GM12878 (cell line): ENCODE data around the gene KATNB1. TPM values are rescaled to one million over a fixed set of nuclear protein-coding genes. Genes with fewer than 3 reads are reported as not detected.

ENCODE experiments used
- ATAC-seq: fragments of 200-7000 bp; cut with Tn5 transposase; 3 replicates; pipeline ENCODE4 v1.9.1; 2020; ENCODE audit warnings: mild to moderate bottlenecking, moderate library complexity
- BruUV-seq: library from RNA; stranded (reverse); fragments of 400-500 nt; replicated peaks from 2 replicates; lab custom pipeline; 2021; lab: Mats Ljungman, UMichigan
- CTCF ChIA-PET: fragments of 300-600 bp; sonication (Branson Sonifier 250); formaldehyde crosslinking; extraction: SDS; loops from one replicate; lab custom pipeline; 2021; ENCODE audit warnings: inconsistent platforms; lab: Yijun Ruan, JAX
- POLR2A ChIA-PET: fragments of 350-600 bp; formaldehyde crosslinking; extraction: SDS; loops from one replicate; lab custom pipeline; 2021; ENCODE audit warnings: inconsistent platforms; lab: Charles Lee
- RAD21 ChIA-PET: fragments of 300-600 bp; sonication (Branson Sonifier 250); formaldehyde crosslinking; loops from one replicate; lab custom pipeline; 2023; ENCODE audit warnings: antibody characterized with exemption; ENCODE audit not compliant: unreplicated experiment; lab: Charles Lee
- SMC1A ChIA-PET: fragments of 300-600 bp; sonication (Branson Sonifier 250); formaldehyde crosslinking; loops from one replicate; lab custom pipeline; 2023; ENCODE audit not compliant: unreplicated experiment, uncharacterized antibody; lab: Charles Lee
- DNase-seq: peaks from one replicate; pipeline ENCODE4 v3.0.0-alpha.2; 2011; ENCODE audit warnings: low read depth, low spot score
- FAIRE-seq: peaks from 3 replicates; lab custom pipeline; 2011; peaks lifted over from hg19 to GRCh38; lab: Jason Lieb, UNC
- H2AFZ ChIP-seq: 2 replicates; pipeline ENCODE4 v1.6.0; 2011; ENCODE audit warnings: low read depth, low read length, control low read depth; ENCODE audit not compliant: control insufficient read depth
- H3K27ac ChIP-seq: 2 replicates; pipeline ENCODE4 v1.5.1; 2011; ENCODE audit warnings: control low read depth; ENCODE audit not compliant: control insufficient read depth, insufficient read depth
- H3K27me3 ChIP-seq, 2 experiments: replicated peaks in 1 of 2; 2 replicates each; pipeline versions ENCODE4 v1.6.0 to v1.6.1; 2011; ENCODE audit warnings: low read length in 1 of 2; ENCODE audit not compliant: control insufficient read depth in 2 of 2, insufficient read depth in 2 of 2
- H3K36me3 ChIP-seq, 2 experiments: 2 replicates each; pipeline ENCODE4 v1.5.1; 2011; ENCODE audit warnings: low read length in 1 of 2; ENCODE audit not compliant: control insufficient read depth in 2 of 2, insufficient read depth in 2 of 2
- H3K4me1 ChIP-seq: 2 replicates; pipeline ENCODE4 v1.6.1; 2011; ENCODE audit warnings: mild to moderate bottlenecking, low read length, moderate library complexity, mixed read lengths; ENCODE audit not compliant: control insufficient read depth, insufficient read depth
- H3K4me2 ChIP-seq: 2 replicates; pipeline ENCODE4 v1.6.0; 2011; ENCODE audit warnings: control low read depth; ENCODE audit not compliant: control insufficient read depth, insufficient read depth
- H3K4me3 ChIP-seq: fragments of 200-600 bp; sonication (generic); 2 replicates; pipeline ENCODE4 v1.5.1; 2016
- H3K79me2 ChIP-seq: 2 replicates; pipeline ENCODE4 v1.6.0; 2011; ENCODE audit warnings: low read length; ENCODE audit not compliant: control insufficient read depth, insufficient read depth
- H3K9ac ChIP-seq: 2 replicates; pipeline ENCODE4 v1.8.0; 2011; ENCODE audit warnings: low read length, control low read depth, mixed read lengths; ENCODE audit not compliant: control insufficient read depth, insufficient read depth
- H3K9me3 ChIP-seq: replicated peaks from 3 replicates; pipeline ENCODE4 v1.5.1; 2011; ENCODE audit warnings: mild to moderate bottlenecking, low read length; ENCODE audit not compliant: control insufficient read depth, insufficient read depth
- H4K20me1 ChIP-seq: 2 replicates; pipeline ENCODE4 v1.6.0; 2011; ENCODE audit not compliant: control insufficient read depth, insufficient read depth
- CHD2 ChIP-seq: IDR thresholded peaks from 2 replicates; pipeline ENCODE4 v1.6.1; 2011; ENCODE audit warnings: low read depth, low read length, improper control_type of control experiment, borderline replicate concordance
- ESRRA ChIP-seq: IDR thresholded peaks from 2 replicates; pipeline ENCODE4 v1.6.1; 2012; ENCODE audit warnings: mild to moderate bottlenecking, low read length, improper control_type of control experiment
- ETV6 ChIP-seq, 2 experiments: fragments of 450-650 bp in 1 of 2; IDR thresholded peaks in 1 of 2; conservative IDR thresholded peaks in 1 of 2; 2 replicates each; pipeline ENCODE4 v1.6.1; 2014; ENCODE audit warnings: antibody characterized with exemption in 1 of 2, borderline replicate concordance in 1 of 2, low read depth in 1 of 2, mild to moderate bottlenecking in 1 of 2, moderate library complexity in 1 of 2
- HDGF ChIP-seq: fragments of 450-650 bp; IDR thresholded peaks from 2 replicates; pipeline ENCODE4 v1.6.1; 2016; ENCODE audit warnings: antibody characterized with exemption
- LARP7 ChIP-seq: fragments of 450-650 bp; IDR thresholded peaks from 2 replicates; pipeline ENCODE4 v1.6.1; 2017; ENCODE audit warnings: mild to moderate bottlenecking
- PAX8 ChIP-seq: fragments of 450-650 bp; IDR thresholded peaks from 2 replicates; pipeline ENCODE4 v1.6.1; 2017; ENCODE audit warnings: mild to moderate bottlenecking, moderate library complexity
- SMC3 ChIP-seq: IDR thresholded peaks from 2 replicates; pipeline ENCODE4 v1.6.1; 2011; ENCODE audit warnings: low read length, improper control_type of control experiment, borderline replicate concordance
- TCF12 ChIP-seq: IDR thresholded peaks from 2 replicates; pipeline ENCODE4 v1.6.1; 2011; ENCODE audit warnings: low read depth, mild to moderate bottlenecking, low read length
- WGBS: methylation state at CpG from one replicate; pipeline ENCODE4 v1.1.6; 2016; ENCODE audit warnings: low lambda C conversion rate; ENCODE audit not compliant: insufficient replicate concordance, insufficient coverage; ENCODE audit errors: missing lambda C conversion rate; 5-methylcytosine and 5-hydroxymethylcytosine counted together
- in situ Hi-C: fragments of 300-500 bp; cut with MboI; formaldehyde crosslinking; loops from 9 replicates; pipeline ENCODE4 v1.14.3; 2018; ENCODE audit warnings: mixed read lengths
- intact Hi-C: fragments of 100-400 bp; cut with micrococcal nuclease; formaldehyde crosslinking; loops from one replicate; pipeline ENCODE4 v1.14.2; 2022; ENCODE audit not compliant: unreplicated experiment
- polyA plus RNA-seq, 11 experiments: library from polyadenylated mRNA; depleted of rRNA in 4 of 11; unstranded in 6 of 11; stranded (reverse) in 5 of 11; fragments of >200 nt; fragmentation: Nextera tagmentation in 4 of 11; fragmentation: Illumina TruSeq in 1 of 11; extraction: Ambion mirVana in 4 of 11; extraction: Trizol in 1 of 11; gene quantifications; 1 replicate in 1 of 11; 2 replicates in 10 of 11; pipeline versions ENCODE4 v1.2.1 to v1.2.3, GENCODE V29; 2011 to 2016; ENCODE audit warnings: inconsistent platforms in 2 of 11, missing spikeins in 2 of 11, low read depth in 1 of 11
- total RNA-seq, 4 experiments: library from RNA; depleted of rRNA in 3 of 4; stranded (reverse); fragments of >200 nt in 3 of 4; fragmentation: Illumina TruSeq in 1 of 4; extraction: Trizol in 1 of 4; gene quantifications; 2 replicates each; pipeline versions ENCODE4 v1.2.1 to v1.2.3, GENCODE V29; 2013 to 2021
- TF ChIP-seq, protein P1 (sequence below): fragments of 450-650 bp; formaldehyde crosslinking; IDR thresholded peaks from 2 replicates; pipeline ENCODE4 v1.4.0; 2020; ENCODE audit warnings: mild to moderate bottlenecking, moderate library complexity
- TF ChIP-seq, protein P2 (sequence below): IDR thresholded peaks from 2 replicates; pipeline ENCODE4 v1.6.1; 2012; ENCODE audit warnings: low read depth, low read length, improper control_type of control experiment
- TF ChIP-seq, protein P3 (sequence below): fragments of 450-650 bp; IDR thresholded peaks from 2 replicates; pipeline ENCODE4 v1.6.1; 2017; ENCODE audit warnings: mild to moderate bottlenecking, moderate library complexity
- TF ChIP-seq, protein P4 (sequence below): fragments of 150-350 bp; IDR thresholded peaks from 2 replicates; pipeline ENCODE4 v1.6.1; 2016; ENCODE audit warnings: low read depth, low read length

The KATNB1 gene
- total and polyA plus RNA-seq, 10 of the 15 experiments (the other 5 are each of a cell fraction or from before 2014, with no cell fraction given), result 0.71 to 46.5 (median 19.5) TPM

DNA sequence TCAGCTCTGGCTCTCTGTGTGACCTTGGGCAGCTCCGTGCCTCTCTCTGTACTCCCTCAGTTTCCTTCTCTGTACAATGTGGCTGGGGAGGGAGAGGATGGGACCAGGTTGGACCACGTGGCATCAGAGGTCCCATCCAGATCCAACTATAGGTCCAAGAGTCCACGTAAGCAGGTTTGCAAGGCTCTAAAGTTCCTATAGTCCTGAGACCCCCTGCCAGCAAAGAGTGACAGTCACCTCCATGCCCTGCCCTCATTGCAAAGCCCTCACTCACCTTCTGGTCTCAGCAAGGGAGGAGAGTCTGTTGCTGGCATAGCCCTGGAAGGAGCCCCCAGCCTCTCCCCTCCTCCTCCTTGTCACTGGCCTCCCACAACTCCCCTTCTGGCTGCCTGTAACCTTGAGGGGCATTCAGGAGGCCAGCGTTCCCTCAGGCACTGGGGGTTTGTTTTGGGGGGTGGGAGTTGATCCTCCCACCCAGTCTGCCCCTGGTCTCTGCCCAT lies 47.0 kb upstream of the KATNB1 start:
- ChIA-PET CTCF (no interaction called here), SMC1A (no interaction called here), RAD21 (interaction anchor here (0.9 to 1.4 kb wide), 2 partner anchors 47 to 80 kb away, joined by 3 read pairs; partner anchors contain the start of gene KATNB1), POLR2A (interaction anchor here (2.6 kb wide), 1 partner anchor 47 kb away, joined by 10 read pairs; the partner anchor contains the start of gene KATNB1)
- Histone ChIP-seq H2AFZ (no peak overlapping the region), H3K27ac (no peak overlapping the region), H3K4me2 (no peak overlapping the region), H3K9me3 (no peaks in the 10 kb centered on the region), H4K20me1 (no peaks in the 10 kb centered on the region), H3K36me3 (no peaks in the 10 kb centered on the region), H3K4me3 (no peak overlapping the region), H3K9ac (no peak overlapping the region), H3K79me2 (no peaks in the 10 kb centered on the region), H3K27me3 (no peaks in the 10 kb centered on the region), H3K4me1 (peaks cover 17% of the 10 kb centered on the region)
- FAIRE-seq, result no peak
- no peak for ATAC-seq
- WGBS, result 49% methylated on average over 4 of the region's 4 CpGs
- intact Hi-C loops (no loop called here), in situ Hi-C loops (no loop called here)
- no peak for DNase-seq
- no TSS peak for BruUV-seq
- no peak for TF ChIP-seq CHD2
- TF ChIP-seq, protein P1, sequence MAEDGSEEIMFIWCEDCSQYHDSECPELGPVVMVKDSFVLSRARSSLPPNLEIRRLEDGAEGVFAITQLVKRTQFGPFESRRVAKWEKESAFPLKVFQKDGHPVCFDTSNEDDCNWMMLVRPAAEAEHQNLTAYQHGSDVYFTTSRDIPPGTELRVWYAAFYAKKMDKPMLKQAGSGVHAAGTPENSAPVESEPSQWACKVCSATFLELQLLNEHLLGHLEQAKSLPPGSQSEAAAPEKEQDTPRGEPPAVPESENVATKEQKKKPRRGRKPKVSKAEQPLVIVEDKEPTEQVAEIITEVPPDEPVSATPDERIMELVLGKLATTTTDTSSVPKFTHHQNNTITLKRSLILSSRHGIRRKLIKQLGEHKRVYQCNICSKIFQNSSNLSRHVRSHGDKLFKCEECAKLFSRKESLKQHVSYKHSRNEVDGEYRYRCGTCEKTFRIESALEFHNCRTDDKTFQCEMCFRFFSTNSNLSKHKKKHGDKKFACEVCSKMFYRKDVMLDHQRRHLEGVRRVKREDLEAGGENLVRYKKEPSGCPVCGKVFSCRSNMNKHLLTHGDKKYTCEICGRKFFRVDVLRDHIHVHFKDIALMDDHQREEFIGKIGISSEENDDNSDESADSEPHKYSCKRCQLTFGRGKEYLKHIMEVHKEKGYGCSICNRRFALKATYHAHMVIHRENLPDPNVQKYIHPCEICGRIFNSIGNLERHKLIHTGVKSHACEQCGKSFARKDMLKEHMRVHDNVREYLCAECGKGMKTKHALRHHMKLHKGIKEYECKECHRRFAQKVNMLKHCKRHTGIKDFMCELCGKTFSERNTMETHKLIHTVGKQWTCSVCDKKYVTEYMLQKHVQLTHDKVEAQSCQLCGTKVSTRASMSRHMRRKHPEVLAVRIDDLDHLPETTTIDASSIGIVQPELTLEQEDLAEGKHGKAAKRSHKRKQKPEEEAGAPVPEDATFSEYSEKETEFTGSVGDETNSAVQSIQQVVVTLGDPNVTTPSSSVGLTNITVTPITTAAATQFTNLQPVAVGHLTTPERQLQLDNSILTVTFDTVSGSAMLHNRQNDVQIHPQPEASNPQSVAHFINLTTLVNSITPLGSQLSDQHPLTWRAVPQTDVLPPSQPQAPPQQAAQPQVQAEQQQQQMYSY (CRISPR knock-in tag), result no peak
- no peak for TF ChIP-seq SMC3
- TF ChIP-seq, protein P2, sequence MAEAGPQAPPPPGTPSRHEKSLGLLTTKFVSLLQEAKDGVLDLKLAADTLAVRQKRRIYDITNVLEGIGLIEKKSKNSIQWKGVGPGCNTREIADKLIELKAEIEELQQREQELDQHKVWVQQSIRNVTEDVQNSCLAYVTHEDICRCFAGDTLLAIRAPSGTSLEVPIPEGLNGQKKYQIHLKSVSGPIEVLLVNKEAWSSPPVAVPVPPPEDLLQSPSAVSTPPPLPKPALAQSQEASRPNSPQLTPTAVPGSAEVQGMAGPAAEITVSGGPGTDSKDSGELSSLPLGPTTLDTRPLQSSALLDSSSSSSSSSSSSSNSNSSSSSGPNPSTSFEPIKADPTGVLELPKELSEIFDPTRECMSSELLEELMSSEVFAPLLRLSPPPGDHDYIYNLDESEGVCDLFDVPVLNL, result no peak
- no peak for TF ChIP-seq HDGF
- TF ChIP-seq, protein P3, sequence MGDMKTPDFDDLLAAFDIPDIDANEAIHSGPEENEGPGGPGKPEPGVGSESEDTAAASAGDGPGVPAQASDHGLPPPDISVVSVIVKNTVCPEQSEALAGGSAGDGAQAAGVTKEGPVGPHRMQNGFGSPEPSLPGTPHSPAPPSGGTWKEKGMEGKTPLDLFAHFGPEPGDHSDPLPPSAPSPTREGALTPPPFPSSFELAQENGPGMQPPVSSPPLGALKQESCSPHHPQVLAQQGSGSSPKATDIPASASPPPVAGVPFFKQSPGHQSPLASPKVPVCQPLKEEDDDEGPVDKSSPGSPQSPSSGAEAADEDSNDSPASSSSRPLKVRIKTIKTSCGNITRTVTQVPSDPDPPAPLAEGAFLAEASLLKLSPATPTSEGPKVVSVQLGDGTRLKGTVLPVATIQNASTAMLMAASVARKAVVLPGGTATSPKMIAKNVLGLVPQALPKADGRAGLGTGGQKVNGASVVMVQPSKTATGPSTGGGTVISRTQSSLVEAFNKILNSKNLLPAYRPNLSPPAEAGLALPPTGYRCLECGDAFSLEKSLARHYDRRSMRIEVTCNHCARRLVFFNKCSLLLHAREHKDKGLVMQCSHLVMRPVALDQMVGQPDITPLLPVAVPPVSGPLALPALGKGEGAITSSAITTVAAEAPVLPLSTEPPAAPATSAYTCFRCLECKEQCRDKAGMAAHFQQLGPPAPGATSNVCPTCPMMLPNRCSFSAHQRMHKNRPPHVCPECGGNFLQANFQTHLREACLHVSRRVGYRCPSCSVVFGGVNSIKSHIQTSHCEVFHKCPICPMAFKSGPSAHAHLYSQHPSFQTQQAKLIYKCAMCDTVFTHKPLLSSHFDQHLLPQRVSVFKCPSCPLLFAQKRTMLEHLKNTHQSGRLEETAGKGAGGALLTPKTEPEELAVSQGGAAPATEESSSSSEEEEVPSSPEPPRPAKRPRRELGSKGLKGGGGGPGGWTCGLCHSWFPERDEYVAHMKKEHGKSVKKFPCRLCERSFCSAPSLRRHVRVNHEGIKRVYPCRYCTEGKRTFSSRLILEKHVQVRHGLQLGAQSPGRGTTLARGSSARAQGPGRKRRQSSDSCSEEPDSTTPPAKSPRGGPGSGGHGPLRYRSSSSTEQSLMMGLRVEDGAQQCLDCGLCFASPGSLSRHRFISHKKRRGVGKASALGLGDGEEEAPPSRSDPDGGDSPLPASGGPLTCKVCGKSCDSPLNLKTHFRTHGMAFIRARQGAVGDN, result no peak
- no peak for TF ChIP-seq ESRRA
- TF ChIP-seq ETV6 (conservative IDR thresholded peaks at IDR 0.05 in 1 of 2, IDR thresholded peaks at IDR 0.05 in 1 of 2; ENCODE audit: borderline replicate concordance in 1 of 2, low read depth in 1 of 2), result no peak
- TF ChIP-seq, protein P4, sequence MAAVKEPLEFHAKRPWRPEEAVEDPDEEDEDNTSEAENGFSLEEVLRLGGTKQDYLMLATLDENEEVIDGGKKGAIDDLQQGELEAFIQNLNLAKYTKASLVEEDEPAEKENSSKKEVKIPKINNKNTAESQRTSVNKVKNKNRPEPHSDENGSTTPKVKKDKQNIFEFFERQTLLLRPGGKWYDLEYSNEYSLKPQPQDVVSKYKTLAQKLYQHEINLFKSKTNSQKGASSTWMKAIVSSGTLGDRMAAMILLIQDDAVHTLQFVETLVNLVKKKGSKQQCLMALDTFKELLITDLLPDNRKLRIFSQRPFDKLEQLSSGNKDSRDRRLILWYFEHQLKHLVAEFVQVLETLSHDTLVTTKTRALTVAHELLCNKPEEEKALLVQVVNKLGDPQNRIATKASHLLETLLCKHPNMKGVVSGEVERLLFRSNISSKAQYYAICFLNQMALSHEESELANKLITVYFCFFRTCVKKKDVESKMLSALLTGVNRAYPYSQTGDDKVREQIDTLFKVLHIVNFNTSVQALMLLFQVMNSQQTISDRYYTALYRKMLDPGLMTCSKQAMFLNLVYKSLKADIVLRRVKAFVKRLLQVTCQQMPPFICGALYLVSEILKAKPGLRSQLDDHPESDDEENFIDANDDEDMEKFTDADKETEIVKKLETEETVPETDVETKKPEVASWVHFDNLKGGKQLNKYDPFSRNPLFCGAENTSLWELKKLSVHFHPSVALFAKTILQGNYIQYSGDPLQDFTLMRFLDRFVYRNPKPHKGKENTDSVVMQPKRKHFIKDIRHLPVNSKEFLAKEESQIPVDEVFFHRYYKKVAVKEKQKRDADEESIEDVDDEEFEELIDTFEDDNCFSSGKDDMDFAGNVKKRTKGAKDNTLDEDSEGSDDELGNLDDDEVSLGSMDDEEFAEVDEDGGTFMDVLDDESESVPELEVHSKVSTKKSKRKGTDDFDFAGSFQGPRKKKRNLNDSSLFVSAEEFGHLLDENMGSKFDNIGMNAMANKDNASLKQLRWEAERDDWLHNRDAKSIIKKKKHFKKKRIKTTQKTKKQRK, result no peak
- TF ChIP-seq TCF12, result no peak
- no peak for TF ChIP-seq PAX8
- TF ChIP-seq LARP7, result no peak
